Measurements from ENCODE around the gene MAJIN. TPM values are rescaled to one million over a fixed set of nuclear protein-coding genes. Genes with fewer than 3 reads are reported as not detected.

The MAJIN gene
- total and polyA plus RNA-seq, 10 of the 15 experiments (the other 5 are each of a cell fraction or from before 2014, with no cell fraction given), result 0.10 TPM; not detected in 9

- TF ChIP-seq PRDM15 (CRISPR knock-in tag; IDR thresholded peaks at IDR 0.05) (no peak), IKZF2 (IDR thresholded peaks at IDR 0.05) (no peak; a peak in 1 of 4 replicates), EP300 (IDR thresholded peaks at IDR 0.05; ENCODE audit: borderline replicate concordance in 1 of 2, control insufficient read depth in 1 of 2, low read depth in 2 of 2, low read length in 2 of 2) (no peak; a peak in 1 of 4 replicates), DPF2 (IDR thresholded peaks at IDR 0.05) (peak; percentile 79), STAT3 (IDR thresholded peaks at IDR 0.05; ENCODE audit: low read depth, low read length) (no peak), MAX (IDR thresholded peaks at IDR 0.05; ENCODE audit: low read depth, low read length) (peak; percentile 96), NFIC (IDR thresholded peaks at IDR 0.05; ENCODE audit: low read depth, low read length) (no peak), MXI1 (IDR thresholded peaks at IDR 0.05; ENCODE audit: low read depth, low read length) (peak; percentile 84; the same call in 1 of the 2 replicates), ZBED1 (IDR thresholded peaks at IDR 0.05; ENCODE audit: borderline replicate concordance) (no peak), SMARCA5 (IDR thresholded peaks at IDR 0.05) (peak; percentile 84), CBX3 (IDR thresholded peaks at IDR 0.05; ENCODE audit: borderline replicate concordance, low read depth) (no peak), IRF3 (IDR thresholded peaks at IDR 0.05) (no peak), ATF7 (IDR thresholded peaks at IDR 0.05; ENCODE audit: low read depth) (peak; percentile 58; the same call in 1 of the 2 replicates), NKRF (conservative IDR thresholded peaks at IDR 0.05) (peak; percentile 72), GATAD2B (conservative IDR thresholded peaks at IDR 0.05; ENCODE audit: low read depth) (peak; percentile 93; the same call in 1 of the 2 replicates), ZNF24 (IDR thresholded peaks at IDR 0.05) (no peak), PAX8 (IDR thresholded peaks at IDR 0.05) (no peak), TCF12 (IDR thresholded peaks at IDR 0.05; ENCODE audit: low read depth, low read length) (0 out of 2 replicates have a peak, but pooled peaks have one; percentile 63), NRF1 (conservative IDR thresholded peaks at IDR 0.05; ENCODE audit: low read depth, low read length) (no peak), RB1 (IDR thresholded peaks at IDR 0.05; ENCODE audit: borderline replicate concordance) (peak; percentile 71; the same call in 1 of the 2 replicates)
Measured at GRCh38 chr11:65013888-65014725, 42.2 kb upstream of the MAJIN start, which contains the start of gene ARL2 (continued).
